Measurements from ENCODE around the gene NMNAT1. TPM values are rescaled to one million over a fixed set of nuclear protein-coding genes. Genes with fewer than 3 reads are reported as not detected.
"Not testable (repeated sequence)": the region's sequence is repeated elsewhere in the genome, so short reads cannot be mapped to it uniquely, and the experiment has no call there.

The NMNAT1 gene
- total and polyA plus RNA-seq, 2 donors (not counting 1 experiment from before 2014, with no cell fraction given), result 11.5 to 17.2 TPM

DNA sequence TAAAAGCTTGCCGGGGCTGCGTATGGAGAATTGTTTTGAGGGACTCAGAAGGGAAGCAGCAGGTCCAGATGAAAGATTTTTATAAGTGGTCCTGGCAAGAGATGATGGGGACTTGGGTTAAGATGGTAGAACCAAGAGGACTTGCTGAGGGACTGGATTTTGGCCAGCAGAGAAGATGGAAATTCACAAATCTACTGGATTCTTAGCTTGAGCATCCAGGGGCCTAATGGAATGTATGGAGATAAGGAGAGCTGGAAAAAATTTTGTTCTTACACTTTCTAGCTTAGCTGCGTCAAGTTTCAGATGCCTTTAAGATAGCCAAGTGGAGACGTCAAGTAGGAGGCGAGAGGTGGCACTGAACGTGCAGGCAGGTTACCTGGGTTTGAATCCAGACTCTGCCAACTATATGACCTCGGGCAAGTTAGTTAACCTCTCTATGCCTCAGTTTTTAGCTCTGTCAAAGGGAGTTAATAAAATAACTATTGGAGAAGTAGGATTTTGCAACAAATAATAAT is 50.3 kb downstream of the NMNAT1 start:
- H2AFZ ChIP-seq (ENCODE audit: low read length), result no peak overlapping the region
- no peaks in the 10 kb centered on the region for H4K20me1 ChIP-seq (ENCODE audit: control insufficient read depth, extremely low read depth, insufficient read depth, low read length)
- no peak overlapping the region for H3K27ac ChIP-seq (ENCODE audit: insufficient read depth, low read length)
- no peak overlapping the region for H3K4me2 ChIP-seq (ENCODE audit: extremely low read depth, insufficient read depth, low read length)
- no peaks in the 10 kb centered on the region for H3K79me2 ChIP-seq (ENCODE audit: control insufficient read depth, insufficient read depth, low read length)
- H3K36me3 ChIP-seq (ENCODE audit: control insufficient read depth, insufficient read depth, low read length), result no peaks in the 10 kb centered on the region
- H3K27me3 ChIP-seq (ENCODE audit: control insufficient read depth, insufficient read depth, low read length), result peaks cover 20% of the 10 kb centered on the region
- H3K4me3 ChIP-seq (replicated peaks in 1 of 4; ENCODE audit: control extremely low read depth in 1 of 4, insufficient read depth in 1 of 4, low read depth in 3 of 4, low read length in 4 of 4), result no peak overlapping the region
- no peak for DNase-seq (ENCODE audit: low read depth in 2 of 2)
- H3K9me3 ChIP-seq (ENCODE audit: control insufficient read depth, insufficient read depth, low read depth, low read length), result no peaks in the 10 kb centered on the region
- TF ChIP-seq, protein P1, sequence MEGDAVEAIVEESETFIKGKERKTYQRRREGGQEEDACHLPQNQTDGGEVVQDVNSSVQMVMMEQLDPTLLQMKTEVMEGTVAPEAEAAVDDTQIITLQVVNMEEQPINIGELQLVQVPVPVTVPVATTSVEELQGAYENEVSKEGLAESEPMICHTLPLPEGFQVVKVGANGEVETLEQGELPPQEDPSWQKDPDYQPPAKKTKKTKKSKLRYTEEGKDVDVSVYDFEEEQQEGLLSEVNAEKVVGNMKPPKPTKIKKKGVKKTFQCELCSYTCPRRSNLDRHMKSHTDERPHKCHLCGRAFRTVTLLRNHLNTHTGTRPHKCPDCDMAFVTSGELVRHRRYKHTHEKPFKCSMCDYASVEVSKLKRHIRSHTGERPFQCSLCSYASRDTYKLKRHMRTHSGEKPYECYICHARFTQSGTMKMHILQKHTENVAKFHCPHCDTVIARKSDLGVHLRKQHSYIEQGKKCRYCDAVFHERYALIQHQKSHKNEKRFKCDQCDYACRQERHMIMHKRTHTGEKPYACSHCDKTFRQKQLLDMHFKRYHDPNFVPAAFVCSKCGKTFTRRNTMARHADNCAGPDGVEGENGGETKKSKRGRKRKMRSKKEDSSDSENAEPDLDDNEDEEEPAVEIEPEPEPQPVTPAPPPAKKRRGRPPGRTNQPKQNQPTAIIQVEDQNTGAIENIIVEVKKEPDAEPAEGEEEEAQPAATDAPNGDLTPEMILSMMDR (conservative IDR thresholded peaks at IDR 0.05 in 1 of 2, IDR thresholded peaks at IDR 0.05 in 1 of 2; ENCODE audit: low read depth in 1 of 2, low read length in 2 of 2), result no peak
- no peak for TF ChIP-seq EZH2 (IDR thresholded peaks at IDR 0.05; ENCODE audit: low read length, missing control alignments)
- no peak overlapping the region for H3K9ac ChIP-seq (ENCODE audit: insufficient read depth, low read length)
- no peaks in the 10 kb centered on the region for H3K4me1 ChIP-seq (ENCODE audit: control insufficient read depth, extremely low read depth, insufficient read depth, low read length)

DNA sequence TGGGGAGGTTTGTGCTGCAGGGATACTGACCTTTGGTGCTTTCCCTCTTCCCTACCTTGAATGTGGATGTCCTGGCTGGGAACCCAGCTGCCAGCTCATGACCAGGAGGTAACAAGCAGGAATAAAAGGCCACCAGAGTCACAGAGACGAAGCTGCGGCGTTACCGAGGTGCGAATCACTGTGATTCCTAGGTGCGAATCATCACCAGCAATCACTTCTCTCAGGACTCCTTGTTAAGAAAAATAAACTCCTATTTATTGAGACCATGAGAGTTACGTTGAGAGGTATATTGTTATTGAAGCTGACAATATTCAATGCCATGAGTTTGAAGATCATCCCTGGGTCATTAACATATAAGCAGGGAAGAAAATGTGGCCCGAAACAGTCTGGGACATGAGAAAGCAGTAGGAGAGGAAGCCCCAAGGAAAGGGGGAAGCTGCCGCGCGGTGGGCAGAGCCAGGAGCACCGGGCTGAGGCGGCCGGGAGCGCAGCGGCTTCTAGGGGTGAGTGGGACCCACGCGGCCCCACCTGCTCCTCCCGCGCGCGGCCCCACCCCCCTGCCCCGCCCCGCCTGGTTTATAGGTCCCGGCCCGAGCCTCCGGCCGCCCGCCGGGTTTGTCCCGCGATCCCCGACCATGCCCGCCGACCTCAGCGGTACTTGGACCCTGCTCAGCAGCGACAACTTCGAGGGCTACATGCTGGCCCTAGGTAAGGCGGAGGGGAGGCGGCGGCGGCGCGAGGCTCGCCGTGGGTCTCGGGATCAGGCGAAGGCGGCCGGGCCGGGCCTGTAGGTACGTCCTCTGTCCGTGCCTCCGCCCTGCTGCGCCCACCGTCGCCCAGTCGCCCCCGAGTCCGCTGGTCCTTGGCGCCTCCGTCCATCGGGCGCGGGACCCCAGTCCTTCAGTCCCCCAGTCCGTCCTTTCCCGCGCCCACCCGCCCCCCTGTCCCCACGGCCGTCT is 53.6 kb downstream of the NMNAT1 start, which contains the start of gene RBP7:
Gene RBP7, plus strand, starts transcription at position 605 of the 959 bp plus-strand sequence. Its CDS starts 31 bp downstream, at position 636.
- H3K36me3 ChIP-seq (ENCODE audit: control insufficient read depth, insufficient read depth, low read length), result no peaks in the 10 kb centered on the region
- no peak for DNase-seq (ENCODE audit: low read depth in 2 of 2)
- H3K9me3 ChIP-seq (ENCODE audit: control insufficient read depth, insufficient read depth, low read depth, low read length), result no peaks in the 10 kb centered on the region
- no peak within 1 kb of the TSS for H2AFZ ChIP-seq (ENCODE audit: low read length)
- peaks cover 20% of the 10 kb centered on the region for H3K27me3 ChIP-seq (ENCODE audit: control insufficient read depth, insufficient read depth, low read length)
- TF ChIP-seq, protein P1 (conservative IDR thresholded peaks at IDR 0.05 in 1 of 2, IDR thresholded peaks at IDR 0.05 in 1 of 2; ENCODE audit: low read depth in 1 of 2, low read length in 2 of 2), result no peak
- TF ChIP-seq EZH2 (IDR thresholded peaks at IDR 0.05; ENCODE audit: low read length, missing control alignments), result peak; percentile 93
- H3K79me2 ChIP-seq (ENCODE audit: control insufficient read depth, insufficient read depth, low read length), result no peaks in the 10 kb centered on the region
- H4K20me1 ChIP-seq (ENCODE audit: control insufficient read depth, extremely low read depth, insufficient read depth, low read length), result no peaks in the 10 kb centered on the region
- no peaks in the 10 kb centered on the region for H3K4me1 ChIP-seq (ENCODE audit: control insufficient read depth, extremely low read depth, insufficient read depth, low read length)
- no peak within 1 kb of the TSS for H3K27ac ChIP-seq (ENCODE audit: insufficient read depth, low read length)
- peak within 1 kb of the TSS in 1 of 4 experiments; percentile 34 for H3K4me3 ChIP-seq (replicated peaks in 1 of 4; ENCODE audit: control extremely low read depth in 1 of 4, insufficient read depth in 1 of 4, low read depth in 3 of 4, low read length in 4 of 4)
- peak within 1 kb of the TSS; percentile 51 for H3K4me2 ChIP-seq (ENCODE audit: extremely low read depth, insufficient read depth, low read length)
- no peak within 1 kb of the TSS for H3K9ac ChIP-seq (ENCODE audit: insufficient read depth, low read length)

DNA sequence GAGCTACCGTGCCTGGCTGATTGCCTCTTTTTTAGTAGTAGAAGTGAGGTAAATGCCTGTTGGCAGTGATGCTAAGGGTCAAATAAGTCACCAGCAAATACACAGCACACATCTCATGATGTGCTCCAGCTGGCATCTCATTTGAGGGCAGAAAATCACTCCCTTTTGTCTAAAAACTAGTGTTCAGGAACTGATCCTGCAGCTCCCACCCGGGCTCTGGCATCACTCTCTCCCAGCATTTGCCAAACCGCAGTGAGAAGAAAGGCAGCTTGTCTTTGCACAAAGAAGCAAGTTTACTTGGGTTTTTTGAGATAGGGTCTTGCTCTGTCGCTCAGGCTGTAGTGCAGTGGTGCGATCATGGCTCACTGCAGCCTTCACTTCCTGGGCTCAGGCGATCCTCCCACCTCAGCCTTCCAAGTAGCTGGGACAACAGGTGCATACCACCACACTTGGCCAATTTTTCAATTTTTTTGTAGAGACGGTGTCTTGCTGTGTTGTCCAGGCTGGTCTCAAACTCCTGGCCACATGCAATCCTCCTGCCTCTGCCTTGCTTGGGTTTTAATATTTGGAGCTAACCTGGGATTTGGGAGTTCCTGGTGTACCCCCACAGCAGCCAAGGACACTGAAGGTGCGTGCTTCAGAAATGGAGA is 57.9 kb downstream of the NMNAT1 start:
- H3K9me3 ChIP-seq (ENCODE audit: control insufficient read depth, insufficient read depth, low read depth, low read length), result no peaks in the 10 kb centered on the region
- H3K36me3 ChIP-seq (ENCODE audit: control insufficient read depth, insufficient read depth, low read length), result no peaks in the 10 kb centered on the region
- H3K4me1 ChIP-seq (ENCODE audit: control insufficient read depth, extremely low read depth, insufficient read depth, low read length), result no peaks in the 10 kb centered on the region
- no peak overlapping the region for H3K4me2 ChIP-seq (ENCODE audit: extremely low read depth, insufficient read depth, low read length)
- no peak overlapping the region for H3K4me3 ChIP-seq (replicated peaks in 1 of 4; ENCODE audit: control extremely low read depth in 1 of 4, insufficient read depth in 1 of 4, low read depth in 3 of 4, low read length in 4 of 4)
- DNase-seq (ENCODE audit: low read depth in 2 of 2), result peak in 1 of 2 donors; percentile 16
- TF ChIP-seq EZH2 (IDR thresholded peaks at IDR 0.05; ENCODE audit: low read length, missing control alignments), result no peak
- TF ChIP-seq, protein P1 (conservative IDR thresholded peaks at IDR 0.05 in 1 of 2, IDR thresholded peaks at IDR 0.05 in 1 of 2; ENCODE audit: low read depth in 1 of 2, low read length in 2 of 2), result no peak
- no peak overlapping the region for H3K9ac ChIP-seq (ENCODE audit: insufficient read depth, low read length)
- H2AFZ ChIP-seq (ENCODE audit: low read length), result no peak overlapping the region
- H4K20me1 ChIP-seq (ENCODE audit: control insufficient read depth, extremely low read depth, insufficient read depth, low read length), result no peaks in the 10 kb centered on the region
- H3K27me3 ChIP-seq (ENCODE audit: control insufficient read depth, insufficient read depth, low read length), result peaks cover 19% of the 10 kb centered on the region
- H3K79me2 ChIP-seq (ENCODE audit: control insufficient read depth, insufficient read depth, low read length), result no peaks in the 10 kb centered on the region
- H3K27ac ChIP-seq (ENCODE audit: insufficient read depth, low read length), result no peak overlapping the region

DNA sequence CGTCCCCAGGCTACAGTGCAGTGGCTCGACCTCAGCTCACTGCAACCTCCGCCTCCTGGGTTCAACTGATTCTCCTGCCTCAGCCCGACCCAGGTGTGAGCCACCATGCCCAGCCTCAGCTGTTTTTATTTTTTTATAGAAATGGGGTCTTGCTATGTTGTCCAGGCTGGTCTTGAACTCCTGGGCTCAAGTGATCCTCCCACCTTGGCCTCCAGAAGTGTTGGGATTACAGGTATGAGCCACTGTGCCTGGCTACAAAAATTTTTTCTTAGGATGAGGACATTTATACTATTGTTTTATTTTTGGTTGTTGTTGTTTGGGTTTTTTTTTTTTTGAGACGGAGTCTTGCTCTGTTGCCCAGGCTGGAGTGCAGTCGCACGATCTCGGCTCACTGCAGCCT is 62.0 kb downstream of the NMNAT1 start:
- not testable (repeated sequence) for H2AFZ ChIP-seq (ENCODE audit: low read length); H3K4me1 ChIP-seq (ENCODE audit: control insufficient read depth, extremely low read depth, insufficient read depth, low read length); H3K4me3 ChIP-seq (replicated peaks in 1 of 4; ENCODE audit: control extremely low read depth in 1 of 4, insufficient read depth in 1 of 4, low read depth in 3 of 4, low read length in 4 of 4); H4K20me1 ChIP-seq (ENCODE audit: control insufficient read depth, extremely low read depth, insufficient read depth, low read length); H3K27me3 ChIP-seq (ENCODE audit: control insufficient read depth, insufficient read depth, low read length); H3K9ac ChIP-seq (ENCODE audit: insufficient read depth, low read length); H3K27ac ChIP-seq (ENCODE audit: insufficient read depth, low read length); H3K79me2 ChIP-seq (ENCODE audit: control insufficient read depth, insufficient read depth, low read length); H3K36me3 ChIP-seq (ENCODE audit: control insufficient read depth, insufficient read depth, low read length); H3K4me2 ChIP-seq (ENCODE audit: extremely low read depth, insufficient read depth, low read length); DNase-seq (ENCODE audit: low read depth in 2 of 2); H3K9me3 ChIP-seq (ENCODE audit: control insufficient read depth, insufficient read depth, low read depth, low read length)

Data from fibroblast of lung (primary cell).